NCI-H128 (cell line): ENCODE results near the gene CTNNA1.

ENCODE experiments used
- DNase-seq: peaks from one replicate; lab custom pipeline; 2025; ENCODE audit not compliant: unreplicated experiment; lab: John Stamatoyannopoulos, UW

The CTNNA1 gene

DNA sequence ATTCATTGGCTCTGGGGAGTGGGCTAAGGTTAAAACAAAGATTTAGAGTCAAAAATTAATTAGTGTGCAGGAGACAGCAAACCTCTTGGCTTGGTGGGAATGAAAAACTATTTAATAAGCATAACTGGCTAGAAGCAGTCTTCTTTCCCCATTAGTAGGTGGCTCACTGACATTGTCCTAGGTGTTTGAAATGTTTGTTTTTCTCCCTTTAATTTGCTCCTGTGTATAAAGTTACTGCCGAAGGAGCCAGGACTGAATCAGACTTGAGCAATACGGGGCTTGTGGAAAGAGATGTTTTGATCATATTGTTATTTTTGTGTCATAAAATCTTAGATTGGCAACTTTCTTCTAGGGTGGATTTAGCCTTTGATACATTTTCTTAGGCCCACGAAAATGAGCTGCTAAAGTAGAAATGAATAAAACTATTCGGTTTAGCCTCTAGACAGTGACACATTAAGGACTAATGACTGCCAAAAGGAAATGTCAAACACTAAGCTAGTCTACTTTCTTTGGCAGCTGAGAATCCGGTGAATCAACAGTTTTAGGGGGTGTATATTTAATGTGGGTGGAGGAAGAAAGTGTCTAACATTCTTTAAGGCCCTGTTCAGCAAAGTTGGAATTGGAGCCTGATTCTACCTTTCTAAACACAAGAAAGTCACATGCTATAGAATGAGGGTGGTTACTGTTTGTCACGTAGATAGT, 91.7 kb downstream of the CTNNA1 start:
- DNase-seq: no peak

DNA sequence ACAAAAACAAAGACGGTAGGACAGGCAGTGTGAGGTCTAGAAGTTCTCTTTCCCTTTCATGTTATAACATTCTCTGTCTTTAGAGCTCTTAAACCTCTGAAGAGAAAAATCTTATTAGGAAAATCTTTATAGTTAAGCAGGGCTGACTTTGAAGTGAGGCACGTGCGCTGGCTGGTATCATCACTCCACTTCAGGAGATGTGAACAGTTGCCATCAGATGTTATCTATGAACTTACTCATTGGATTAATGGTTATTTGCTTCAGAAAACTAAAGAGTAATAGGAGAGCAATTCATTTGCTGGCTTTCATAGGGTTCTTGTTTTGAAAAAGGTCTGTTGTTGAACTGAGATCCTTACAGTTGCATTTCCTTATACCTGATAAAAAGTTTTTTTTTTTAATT, 96.2 kb downstream of the CTNNA1 start:
- no peak for DNase-seq

- no peak for DNase-seq
These were observed 96.7 kb downstream of the CTNNA1 start for GRCh38 chr5:138849882-138850281.

GRCh38 chr5:138850865-138851435, 97.7 kb downstream of the CTNNA1 start:
- no peak for DNase-seq

- no peak for DNase-seq
These were observed 99.9 kb downstream of the CTNNA1 start for GRCh38 chr5:138853132-138853531.

DNA sequence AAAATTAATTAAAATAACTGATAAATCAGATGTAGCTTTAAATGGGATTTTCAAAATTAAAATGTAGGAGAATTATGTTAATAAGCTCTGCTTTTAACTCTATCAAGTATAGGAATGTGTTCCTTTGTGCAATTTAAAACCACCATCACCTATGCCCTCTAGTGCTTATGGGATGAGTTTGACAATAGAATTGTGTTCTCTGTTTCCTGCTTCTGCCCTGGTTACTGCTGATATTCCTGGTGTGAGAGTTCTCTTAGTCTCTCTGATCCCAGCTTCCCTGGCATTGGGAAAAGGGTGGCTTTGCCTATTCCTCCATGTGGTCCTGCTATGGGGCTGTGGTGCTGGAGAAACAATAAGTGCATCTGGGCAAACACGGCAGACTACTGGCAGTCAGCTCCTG, 113.8 kb downstream of the CTNNA1 start:
- DNase-seq: no peak

DNA sequence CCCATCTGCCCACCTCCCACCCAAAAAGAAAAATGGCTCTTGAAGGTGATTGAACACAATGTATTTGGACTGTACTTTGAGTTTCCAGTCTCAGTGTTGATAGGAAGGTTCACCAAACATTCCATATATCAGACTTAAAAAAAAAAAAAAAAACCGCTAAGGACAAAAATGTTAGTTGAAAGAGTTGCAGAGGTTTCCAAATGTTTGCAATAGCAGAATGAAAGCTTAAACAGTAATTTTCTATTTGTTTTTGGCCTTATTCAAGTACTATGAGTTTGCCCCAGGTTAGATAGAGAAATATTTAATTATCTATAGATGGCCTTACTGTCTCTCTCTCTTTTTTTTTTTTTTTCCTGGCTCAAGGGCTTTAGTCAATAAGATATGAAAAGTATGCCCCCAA, 115.8 kb downstream of the CTNNA1 start:
- DNase-seq: no peak

DNA sequence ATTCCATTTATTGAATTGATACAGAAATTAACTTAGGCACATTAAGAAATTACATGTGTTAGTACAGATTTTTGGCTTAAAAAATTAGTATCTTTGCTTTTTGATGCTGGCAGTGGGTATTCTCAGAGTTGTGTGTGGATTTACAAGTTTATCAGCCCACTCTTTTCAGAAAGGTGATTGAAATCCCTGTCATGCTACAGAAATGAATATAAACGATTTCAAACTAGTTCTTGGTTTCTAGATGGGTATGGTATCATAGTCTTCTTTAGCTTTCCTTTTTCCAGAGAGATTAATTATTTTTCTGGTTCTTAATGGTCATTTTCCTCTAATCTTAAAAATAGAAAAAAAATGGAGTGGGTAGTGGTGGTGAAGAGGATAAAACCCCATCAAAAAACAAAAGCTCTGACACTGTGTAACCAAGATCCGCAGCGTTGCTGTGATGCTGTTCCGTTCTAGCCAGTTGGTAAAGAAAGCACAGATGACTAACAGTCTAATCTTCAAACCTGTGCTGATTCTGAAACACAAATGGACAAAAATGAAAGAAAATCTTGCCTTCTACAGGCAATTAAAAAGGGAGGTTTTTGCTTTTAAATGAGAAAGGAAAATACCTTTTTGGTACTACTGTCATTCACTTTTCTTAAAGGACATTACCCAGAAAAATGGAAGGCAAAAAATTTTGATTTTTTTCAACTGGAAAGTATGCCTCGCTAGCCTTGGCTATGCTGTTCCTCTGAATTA, 116.7 kb downstream of the CTNNA1 start:
- DNase-seq: no peak

- no peak for DNase-seq
These were observed 117.4 kb downstream of the CTNNA1 start for GRCh38 chr5:138870611-138871010.

DNA sequence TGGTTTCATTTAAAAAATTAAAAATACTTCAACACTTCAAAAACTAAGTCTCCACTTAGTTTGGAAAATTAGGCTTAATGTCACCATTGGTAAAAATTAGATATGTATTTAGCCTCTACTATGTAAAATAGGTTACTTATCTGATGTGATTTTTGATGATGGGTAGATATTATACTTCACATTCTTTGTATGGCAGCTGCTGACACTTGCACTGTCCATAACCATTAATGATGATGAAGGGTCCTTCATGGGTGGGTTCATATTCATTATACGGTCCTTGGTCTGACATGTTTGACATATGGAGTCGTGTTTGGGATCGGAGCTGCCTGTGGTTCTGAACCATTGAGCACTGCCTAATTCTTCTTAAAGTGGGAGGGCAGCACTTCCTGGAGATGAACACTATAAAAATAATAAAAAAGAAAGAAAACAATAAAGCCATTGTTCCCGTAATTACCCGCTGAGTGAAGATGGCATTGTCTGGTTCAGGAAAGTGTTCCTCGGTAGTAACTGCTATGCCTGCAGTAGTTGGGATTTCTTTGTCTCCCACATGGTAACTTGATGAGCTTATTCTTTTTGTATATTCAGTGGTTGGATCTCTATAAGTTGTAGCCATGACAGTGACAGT, 119.7 kb downstream of the CTNNA1 start:
- no peak for DNase-seq

- DNase-seq: no peak
These were observed 120.4 kb downstream of the CTNNA1 start for GRCh38 chr5:138873466-138874221.

GRCh38 chr5:138874241-138874640, 121.0 kb downstream of the CTNNA1 start:
- DNase-seq: no peak

GRCh38 chr5:138874771-138875551, 121.7 kb downstream of the CTNNA1 start, which contains the start of gene LRRTM2:
Gene LRRTM2 (minus strand): TSS chr5:138875335. CDS start chr5:138874911, 424 bp downstream.
- DNase-seq: peak; percentile 14

GRCh38 chr5:138875552-138875875, 122.3 kb downstream of the CTNNA1 start:
- DNase-seq: no peak

DNA sequence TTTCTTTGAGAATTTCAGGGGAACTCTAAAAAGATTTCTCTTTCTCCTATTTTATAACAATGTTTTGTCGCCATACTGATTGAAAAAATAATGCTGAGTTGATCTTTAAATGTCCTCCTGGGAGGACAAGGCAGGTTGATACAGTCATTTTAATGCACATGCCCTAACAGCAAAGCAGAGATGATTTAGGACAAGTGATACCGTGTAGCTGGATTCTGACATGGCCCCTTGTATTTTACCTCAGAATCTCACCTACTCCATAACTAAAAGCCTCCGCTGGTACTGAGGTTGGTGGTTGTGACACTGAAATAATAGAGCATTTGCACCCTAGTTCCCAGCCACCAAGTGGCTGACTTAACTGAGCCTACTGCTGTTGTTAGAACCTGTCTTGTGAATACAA, 122.7 kb downstream of the CTNNA1 start:
- DNase-seq: no peak

DNA sequence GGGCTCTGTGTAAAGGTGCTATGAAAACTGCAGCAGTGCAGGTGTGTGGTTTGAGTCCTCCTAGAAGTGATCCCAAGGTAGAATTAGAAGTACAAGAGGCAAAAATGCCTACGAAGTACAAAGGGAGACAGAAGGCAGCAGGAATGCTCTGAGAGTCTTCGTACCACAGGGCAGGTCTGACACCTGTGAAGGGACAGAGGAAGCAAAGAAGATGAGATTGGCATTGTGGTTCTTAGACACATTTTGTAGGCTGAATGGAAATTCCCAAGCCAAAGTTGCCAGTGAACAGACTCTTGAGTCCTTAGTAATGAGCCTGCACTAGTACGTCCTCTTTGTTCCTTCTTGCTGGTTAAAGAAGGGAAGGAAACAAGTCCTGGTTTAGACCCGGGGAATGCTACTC, 123.6 kb downstream of the CTNNA1 start:
- no peak for DNase-seq

- DNase-seq: no peak
These were observed 125.4 kb downstream of the CTNNA1 start for GRCh38 chr5:138878437-138879235.

DNA sequence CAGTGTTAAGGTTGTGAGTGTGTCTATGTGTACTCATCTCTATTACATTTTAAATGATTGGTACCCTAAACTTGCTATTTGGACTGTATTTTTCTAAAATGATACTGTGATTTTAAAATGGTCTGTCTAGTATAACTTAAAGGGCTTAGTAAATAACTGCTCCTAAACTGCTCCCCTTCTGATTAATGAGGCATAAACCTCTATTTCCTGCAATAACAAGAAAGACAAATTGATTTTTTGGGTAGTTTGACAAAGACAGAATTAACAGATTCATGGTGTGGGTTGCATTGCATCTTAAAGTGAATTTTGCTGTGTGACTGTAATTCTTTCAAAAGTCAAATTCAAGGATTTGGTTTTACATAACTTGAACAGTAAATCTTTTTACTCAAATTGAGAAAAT, 130.0 kb downstream of the CTNNA1 start:
- no peak for DNase-seq

GRCh38 chr5:138884094-138884493, 130.9 kb downstream of the CTNNA1 start:
- DNase-seq: no peak

- no peak for DNase-seq
These were observed 131.3 kb downstream of the CTNNA1 start for GRCh38 chr5:138884554-138884953.
